Endothelial cell of umbilical vein (primary cell): ENCODE results near the gene C2orf76. TPM values are rescaled to one million over a fixed set of nuclear protein-coding genes. Genes with fewer than 3 reads are reported as not detected.

Source experiments
- BruUV-seq: library from RNA; stranded (reverse); fragments of 400-500 nt; replicated peaks from 2 replicates; lab custom pipeline; 2021; lab: Mats Ljungman, UMichigan
- CTCF ChIA-PET: fragments of 300-600, 350-600 bp; sonication (Branson Sonifier 250); formaldehyde crosslinking; loops from one replicate; lab custom pipeline; 2021; ENCODE audit warnings: antibody characterized with exemption, inconsistent platforms; lab: Charles Lee
- POLR2A ChIA-PET: fragments of 300-600, 350-600 bp; sonication (Branson Sonifier 250); formaldehyde crosslinking; loops from one replicate; lab custom pipeline; 2021; ENCODE audit warnings: antibody characterized with exemption, inconsistent platforms; lab: Charles Lee
- DNase-seq: peaks from one replicate; pipeline ENCODE4 v3.0.0-alpha.2; 2011; ENCODE audit warnings: low read depth, low spot score
- FAIRE-seq: peaks from 2 replicates; lab custom pipeline; 2011; peaks lifted over from hg19 to GRCh38; lab: Jason Lieb, UNC
- H2AFZ ChIP-seq: 2 replicates; pipeline ENCODE4 v1.6.0; 2012; ENCODE audit warnings: low read depth, low read length, control low read depth, inconsistent platforms
- H3K27ac ChIP-seq: 2 replicates; pipeline ENCODE4 v1.5.1; 2011; ENCODE audit warnings: low read depth, mild to moderate bottlenecking, control low read depth, low read length, moderate library complexity; ENCODE audit not compliant: insufficient read depth
- H3K27me3 ChIP-seq, 2 experiments: 2 replicates each; pipeline versions ENCODE4 v1.6.0 to v1.6.1; 2011; ENCODE audit warnings: low read length in 2 of 2, mixed read lengths in 1 of 2; ENCODE audit not compliant: control insufficient read depth in 2 of 2, insufficient read depth in 2 of 2
- H3K36me3 ChIP-seq, 2 experiments: 2 replicates in 1 of 2; 3 replicates in 1 of 2; pipeline ENCODE4 v1.5.1; 2011; ENCODE audit warnings: low read length in 2 of 2, mild to moderate bottlenecking in 1 of 2, moderate library complexity in 1 of 2; ENCODE audit not compliant: control insufficient read depth in 2 of 2, insufficient read depth in 2 of 2; ENCODE audit errors: extremely low read depth in 1 of 2
- H3K4me1 ChIP-seq: 3 replicates; pipeline ENCODE4 v1.5.1; 2011; ENCODE audit warnings: mild to moderate bottlenecking, low read length; ENCODE audit not compliant: control insufficient read depth, insufficient read depth; ENCODE audit errors: extremely low read depth
- H3K4me2 ChIP-seq: 2 replicates; pipeline ENCODE4 v1.6.1; 2011; ENCODE audit warnings: low read length, control low read depth, mixed read lengths; ENCODE audit not compliant: insufficient read depth
- H3K4me3 ChIP-seq, 3 experiments: fragments of 200-600 bp in 1 of 3; sonication (generic), shearing (Covaris generic) in 1 of 3; replicated peaks in 1 of 3; 2 replicates each; pipeline ENCODE4 v1.5.1; 2011 to 2016; ENCODE audit warnings: control low read depth in 3 of 3, low read length in 3 of 3, mild to moderate bottlenecking in 2 of 3, inconsistent platforms in 1 of 3, low read depth in 1 of 3, moderate library complexity in 1 of 3; ENCODE audit not compliant: insufficient read depth in 1 of 3
- H3K79me2 ChIP-seq: 2 replicates; pipeline ENCODE4 v1.6.0; 2012; ENCODE audit warnings: low read length, inconsistent platforms; ENCODE audit not compliant: control insufficient read depth, insufficient read depth
- H3K9ac ChIP-seq: replicated peaks from 2 replicates; pipeline ENCODE3; 2011; ENCODE audit warnings: low read length, control low read depth; ENCODE audit not compliant: insufficient read depth; ENCODE audit errors: extremely low read depth
- H3K9me1 ChIP-seq: replicated peaks from 3 replicates; pipeline ENCODE4 v1.6.0; 2011; ENCODE audit warnings: mild to moderate bottlenecking, low read length; ENCODE audit not compliant: control insufficient read depth, insufficient read depth; ENCODE audit errors: extremely low read depth
- H3K9me3 ChIP-seq: replicated peaks from 2 replicates; pipeline ENCODE4 v1.5.1; 2012; ENCODE audit warnings: low read length, inconsistent platforms; ENCODE audit not compliant: control insufficient read depth, insufficient read depth
- H4K20me1 ChIP-seq: replicated peaks from 2 replicates; pipeline ENCODE3; 2011; ENCODE audit warnings: mild to moderate bottlenecking, low read length; ENCODE audit not compliant: control insufficient read depth, insufficient read depth; ENCODE audit errors: extremely low read depth
- CTCF ChIP-seq, 2 donors: IDR thresholded peaks; 1 replicate in 1 of 2; 2 replicates in 1 of 2; pipeline ENCODE4 v1.5.1; 2011; ENCODE audit warnings: low read length in 2 of 2, mild to moderate bottlenecking in 2 of 2, moderate library complexity in 2 of 2, control low read depth in 1 of 2, inconsistent platforms in 1 of 2, low read depth in 1 of 2; ENCODE audit not compliant: insufficient read depth in 1 of 2; ENCODE audit errors: extremely low read depth in 1 of 2
- EZH2 ChIP-seq: IDR thresholded peaks from 2 replicates; pipeline ENCODE4 v1.6.1; 2012; ENCODE audit warnings: borderline replicate concordance, low read depth, mild to moderate bottlenecking, moderate library complexity, low read length, inconsistent platforms; ENCODE audit not compliant: severe bottlenecking
- FOS ChIP-seq: IDR thresholded peaks from 2 replicates; pipeline ENCODE4 v1.6.1; 2011; ENCODE audit warnings: mild to moderate bottlenecking, low read length, moderate library complexity, borderline replicate concordance; ENCODE audit not compliant: insufficient read depth
- GATA2 ChIP-seq: IDR thresholded peaks from 2 replicates; pipeline ENCODE4 v1.7.0; 2011; ENCODE audit warnings: low read depth, mild to moderate bottlenecking, moderate library complexity, mixed read lengths, low read length; ENCODE audit not compliant: insufficient read length, insufficient read depth
- JUN ChIP-seq: IDR thresholded peaks from 2 replicates; pipeline ENCODE4 v1.6.1; 2011; ENCODE audit warnings: borderline replicate concordance, low read depth; ENCODE audit not compliant: insufficient read length, insufficient read depth
- MAX ChIP-seq: IDR thresholded peaks from 2 replicates; pipeline ENCODE4 v1.6.1; 2011; ENCODE audit not compliant: insufficient read depth, insufficient read length
- MYC ChIP-seq: IDR thresholded peaks from one replicate; pipeline ENCODE4 v1.6.1; 2011; ENCODE audit warnings: mild to moderate bottlenecking, low read depth, low read length
- POLR2A ChIP-seq: IDR thresholded peaks from 2 replicates; pipeline ENCODE4 v1.6.1; 2012; ENCODE audit warnings: low read depth, mild to moderate bottlenecking, control low read depth, low read length
- POLR2AphosphoS5 ChIP-seq: IDR thresholded peaks from 2 replicates; pipeline ENCODE4 v1.6.1; 2012; ENCODE audit warnings: low read depth, mild to moderate bottlenecking, control low read depth, low read length, moderate library complexity; ENCODE audit not compliant: insufficient read depth
- dilution Hi-C: fragments of 300-500 bp; cut with MboI; formaldehyde crosslinking; loops from one replicate; pipeline ENCODE4 v1.15.0; 2019; ENCODE audit warnings: low sequenced_read_pairs; ENCODE audit not compliant: extremely low pct_ligation_motif_present
- intact Hi-C: fragments of 100-400 bp; cut with micrococcal nuclease; formaldehyde crosslinking; loops from one replicate; pipeline ENCODE4 v1.10.0; 2022
- polyA plus RNA-seq, 4 experiments: library from polyadenylated mRNA; depleted of rRNA in 3 of 4; stranded (reverse) in 3 of 4; unstranded in 1 of 4; fragments of >200 nt; gene quantifications; 2 replicates each; pipeline versions ENCODE4 v1.2.1 to v1.2.3, GENCODE V29; 2011 to 2012; ENCODE audit warnings: missing spikeins in 1 of 4
- total RNA-seq: library from RNA; stranded (reverse); gene quantifications from 2 replicates; pipeline ENCODE4 v1.2.3, GENCODE V29; 2021

The C2orf76 gene
- total and polyA plus RNA-seq, 2 donors (not counting 3 experiments of a cell fraction or from before 2014, with no cell fraction given): 7.4 to 12.1 TPM

- POLR2A ChIA-PET: no interaction called here
- Histone ChIP-seq H3K36me3 (no peaks in the 10 kb centered on the region), H3K4me2 (no peak overlapping the region), H3K4me1 (peaks cover 36% of the 10 kb centered on the region), H3K79me2 (peaks cover 2% of the 10 kb centered on the region), H4K20me1 (no peaks in the 10 kb centered on the region), H3K27me3 (no peaks in the 10 kb centered on the region), H3K9ac (peak overlapping the region; percentile 30), H3K4me3 (no peak overlapping the region), H2AFZ (no peak overlapping the region), H3K9me1 (no peaks in the 10 kb centered on the region), H3K9me3 (no peaks in the 10 kb centered on the region), H3K27ac (peak overlapping the region; percentile 68)
- BruUV-seq: no TSS peak
- no peak for TF ChIP-seq CTCF (IDR thresholded peaks at IDR 0.05; ENCODE audit: extremely low read depth in 1 of 2, insufficient read depth in 1 of 2, low read depth in 1 of 2, low read length in 2 of 2)
- no peak for TF ChIP-seq JUN
- TF ChIP-seq POLR2A: no peak
- no peak for TF ChIP-seq GATA2
- no peak for TF ChIP-seq MYC
- TF ChIP-seq POLR2AphosphoS5: no peak
- TF ChIP-seq MAX: no peak
- no peak for TF ChIP-seq FOS
- no peak for TF ChIP-seq EZH2
- CTCF ChIA-PET: interaction anchor here (1.9 to 5.9 kb wide), 2 partner anchors 8 to 33 kb away, joined by 5 to 32 read pairs; partner anchors contain the start of gene STEAP3
- no peak for DNase-seq
- dilution Hi-C loops: no loop called here
- intact Hi-C loops: loop anchor here (10.0 kb wide), 1 partner anchor 108 kb away; the partner anchor contains the start of genes C2orf76 and DBI
- no peak for FAIRE-seq
Measured at GRCh38 chr2:119256582-119256921, 110.1 kb downstream of the C2orf76 start.
